ENCODE measurements around the gene ANKRD45. TPM values are rescaled to one million over a fixed set of nuclear protein-coding genes. Genes with fewer than 3 reads are reported as not detected.

Gene ANKRD45
- total RNA-seq, result not detected

GRCh38 chr1:173669491-173669941 lies at the start of gene ANKRD45:
ANKRD45 (minus strand) TSS chr1:173669851; CDS start chr1:173659418, 10,433 bp downstream.
- Histone ChIP-seq H3K36me3 (no peaks in the 10 kb centered on the region), H3K4me1 (no peaks in the 10 kb centered on the region), H3K27ac (no peak within 1 kb of the TSS), H3K4me3 (peak within 1 kb of the TSS; percentile 16 to 43 (median 36)), H3K27me3 (peaks cover 3 to 9% (median 9%) of the 10 kb centered on the region in 3 donors), H3K9me3 (no peaks in the 10 kb centered on the region)
- intact Hi-C loops (cut with DNase I; ENCODE audit: low total_unique reads), result no loop called here
- TF ChIP-seq CTCF (IDR thresholded peaks at IDR 0.05 in 4 of 5, conservative IDR thresholded peaks at IDR 0.05 in 1 of 5) (no peak), POLR2A (IDR thresholded peaks at IDR 0.05) (no peak)
- DNase-seq (no peak), ATAC-seq (no peak)
- in situ Hi-C loops (cut with MboI; ENCODE audit: low sequenced_read_pairs in 4 of 4), result no loop called here

- intact Hi-C loops (cut with DNase I; ENCODE audit: low total_unique reads) (loop anchor here (5.0 kb wide), 1 partner anchor 295 kb away; no protein-coding TSS in a partner anchor), in situ Hi-C loops (cut with MboI; ENCODE audit: low sequenced_read_pairs in 4 of 4) (loop anchor here in 1 of 4 donors (25.0 kb wide), 1 partner anchor 305 kb away; no protein-coding TSS in a partner anchor)
- no peak for TF ChIP-seq POLR2A (IDR thresholded peaks at IDR 0.05)
- no peak for TF ChIP-seq CTCF (IDR thresholded peaks at IDR 0.05 in 4 of 5, conservative IDR thresholded peaks at IDR 0.05 in 1 of 5)
- H3K9me3 ChIP-seq, result no peaks in the 10 kb centered on the region
- no peak for ATAC-seq
- H3K4me3 ChIP-seq, result no peak overlapping the region
- H3K4me1 ChIP-seq, result peaks cover 22% of the 10 kb centered on the region in 2 donors
- no peak for DNase-seq
- no peaks in the 10 kb centered on the region for H3K36me3 ChIP-seq
- no peaks in the 10 kb centered on the region for H3K27me3 ChIP-seq
- H3K27ac ChIP-seq, result no peak overlapping the region
Observed at GRCh38 chr1:173717238-173717637, 47.6 kb upstream of the ANKRD45 start.

GRCh38 chr1:173715538-173715844 lies 45.8 kb upstream of the ANKRD45 start:
- TF ChIP-seq POLR2A (IDR thresholded peaks at IDR 0.05) (no peak), CTCF (IDR thresholded peaks at IDR 0.05 in 4 of 5, conservative IDR thresholded peaks at IDR 0.05 in 1 of 5) (no peak)
- Histone ChIP-seq H3K27ac (peak overlapping the region; percentile 80 to 92 (median 85)), H3K9me3 (no peaks in the 10 kb centered on the region), H3K4me1 (peaks cover 22% of the 10 kb centered on the region in 2 donors), H3K4me3 (peak overlapping the region; percentile 80 to 98 (median 84)), H3K36me3 (no peaks in the 10 kb centered on the region), H3K27me3 (peaks cover 0 to 4% (median 0%) of the 10 kb centered on the region in 3 donors)
- DNase-seq (no peak), ATAC-seq (no peak)
- in situ Hi-C loops (cut with MboI; ENCODE audit: low sequenced_read_pairs in 4 of 4), result loop anchor here in 1 of 4 donors (25.0 kb wide), 1 partner anchor 303 kb away; no protein-coding TSS in a partner anchor
- intact Hi-C loops (cut with DNase I; ENCODE audit: low total_unique reads), result loop anchor here (1.0 to 5.0 kb wide), 2 partner anchors 109 to 293 kb away; partner anchors contain the start of genes CENPL and DARS2

GRCh38 chr1:173714759-173715537 lies 45.3 kb upstream of the ANKRD45 start, which contains the start of gene KLHL20:
KLHL20 (plus strand) TSS chr1:173714981; CDS start chr1:173716044, 1,063 bp downstream.
- DNase-seq (peak; percentile 56 to 75), ATAC-seq (peak; percentile 99)
- intact Hi-C loops (cut with DNase I; ENCODE audit: low total_unique reads), result loop anchor here (1.0 to 5.0 kb wide), 3 partner anchors 109 to 293 kb away; partner anchors contain the start of genes CENPL, DARS2 and PRDX6
- Histone ChIP-seq H3K27me3 (peaks cover 0 to 5% (median 0%) of the 10 kb centered on the region in 3 donors), H3K9me3 (no peaks in the 10 kb centered on the region), H3K4me3 (peak within 1 kb of the TSS; percentile 80 to 98 (median 84)), H3K27ac (peak within 1 kb of the TSS; percentile 80 to 92 (median 85)), H3K36me3 (no peaks in the 10 kb centered on the region), H3K4me1 (peaks cover 22% of the 10 kb centered on the region in 2 donors)
- in situ Hi-C loops (cut with MboI; ENCODE audit: low sequenced_read_pairs in 4 of 4), result loop anchor here in 1 of 4 donors (25.0 kb wide), 1 partner anchor 303 kb away; no protein-coding TSS in a partner anchor
- no peak for TF ChIP-seq CTCF (IDR thresholded peaks at IDR 0.05 in 4 of 5, conservative IDR thresholded peaks at IDR 0.05 in 1 of 5)
- TF ChIP-seq POLR2A (IDR thresholded peaks at IDR 0.05), result peak; percentile 55 to 61

Data from gastrocnemius medialis (tissue), 4 donors.